A204.1 (cell line): Measurements from ENCODE around the gene ABCD1.
"Not testable (repeated sequence)": the region's sequence is repeated elsewhere in the genome, so short reads cannot be mapped to it uniquely, and the experiment has no call there.

Experiments
- FAIRE-seq: peaks from 2 replicates; lab custom pipeline; 2012; peaks lifted over from hg19 to GRCh38; lab: Jason Lieb, UNC

ABCD1 gene

GRCh38 chrX:153724252-153725038 is at the start of gene ABCD1, which contains the start of gene BCAP31:
Gene ABCD1 (plus strand): TSS chrX:153724856. CDS start chrX:153725267, 411 bp downstream.
Gene BCAP31 (minus strand): TSS chrX:153724387. CDS start chrX:153723244, 1,143 bp downstream.
- no peak for FAIRE-seq

GRCh38 chrX:153681175-153681574 is 43.5 kb upstream of the ABCD1 start:
- no peak for FAIRE-seq

GRCh38 chrX:153683486-153683885 is 41.2 kb upstream of the ABCD1 start:
- FAIRE-seq, result not testable (repeated sequence)

- FAIRE-seq, result no peak
Measured at GRCh38 chrX:153684467-153685155, 40.0 kb upstream of the ABCD1 start.

GRCh38 chrX:153685156-153685536 is 39.5 kb upstream of the ABCD1 start:
- FAIRE-seq, result no peak

DNA sequence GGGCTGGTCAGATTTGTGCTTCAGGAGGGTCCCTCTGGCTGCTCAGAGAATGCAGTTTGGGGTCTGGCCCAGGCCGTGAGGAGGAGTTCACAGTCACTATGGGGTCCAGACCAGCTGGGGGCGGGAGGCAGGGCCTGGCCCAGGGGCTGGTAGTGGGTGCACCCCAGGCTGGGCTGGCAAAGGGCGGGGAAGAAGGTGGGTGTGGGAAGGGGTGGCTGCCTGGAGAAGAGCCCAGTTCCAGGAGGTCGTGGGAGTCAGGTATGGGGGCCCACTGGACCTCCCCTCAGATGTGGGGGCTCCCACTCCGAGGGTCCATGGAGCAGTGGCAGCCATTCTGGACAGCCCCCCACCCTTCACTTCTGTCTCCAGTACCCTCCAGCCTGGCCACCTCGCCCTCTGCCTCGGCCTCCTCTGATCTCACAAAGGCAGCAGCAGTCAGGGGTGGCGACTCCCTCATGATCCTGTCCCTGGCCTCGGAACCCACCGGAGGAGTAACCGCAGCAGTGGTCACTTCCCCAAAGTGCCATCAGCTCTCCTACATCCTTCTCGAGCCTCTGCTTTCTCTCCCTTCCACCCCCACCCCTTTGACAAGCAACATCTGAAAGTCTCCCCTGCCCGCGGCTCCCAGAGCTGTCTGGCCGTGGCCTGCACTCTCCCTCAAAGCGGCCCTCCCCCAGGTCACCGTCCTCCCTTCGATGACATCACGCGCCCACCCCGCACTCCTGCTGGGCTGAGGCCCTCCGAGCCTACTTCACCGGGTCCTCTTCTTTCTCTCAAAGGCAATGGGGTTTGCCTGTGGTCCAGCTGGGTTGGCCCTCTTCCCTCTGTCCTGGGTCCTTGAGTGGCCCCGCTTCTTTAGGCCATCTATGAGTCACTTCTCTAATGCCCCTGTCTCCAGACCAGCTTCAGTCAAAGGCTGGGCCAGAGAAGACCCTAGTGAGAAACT is 38.6 kb upstream of the ABCD1 start:
- no peak for FAIRE-seq

DNA sequence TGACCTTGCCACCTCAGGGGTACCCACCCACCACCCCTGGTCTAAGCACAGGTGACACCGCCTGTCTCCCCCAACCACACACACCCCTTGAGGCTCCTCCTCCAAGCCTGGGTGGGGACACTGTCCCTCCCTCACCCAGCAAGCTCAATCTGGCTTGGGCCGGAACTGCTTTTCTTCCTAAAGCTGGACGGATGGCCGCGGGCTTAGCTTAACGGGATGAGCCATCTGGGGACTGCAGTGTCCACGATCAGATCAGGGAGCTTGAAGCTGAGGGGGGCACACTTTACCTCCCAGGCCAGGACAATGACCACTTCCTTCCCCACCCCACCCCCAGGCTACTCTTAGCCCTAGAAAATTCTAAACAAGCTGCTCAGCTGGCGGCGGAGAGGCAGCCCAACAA is 37.9 kb upstream of the ABCD1 start:
- FAIRE-seq, result no peak

- no peak for FAIRE-seq
Measured at GRCh38 chrX:153687121-153688039, 37.3 kb upstream of the ABCD1 start, which contains the start of gene SLC6A8. Gene SLC6A8 (plus strand): TSS chrX:153687926. CDS start chrX:153688575, 649 bp downstream.

GRCh38 chrX:153688071-153688470 is 36.6 kb upstream of the ABCD1 start:
- no peak for FAIRE-seq

DNA sequence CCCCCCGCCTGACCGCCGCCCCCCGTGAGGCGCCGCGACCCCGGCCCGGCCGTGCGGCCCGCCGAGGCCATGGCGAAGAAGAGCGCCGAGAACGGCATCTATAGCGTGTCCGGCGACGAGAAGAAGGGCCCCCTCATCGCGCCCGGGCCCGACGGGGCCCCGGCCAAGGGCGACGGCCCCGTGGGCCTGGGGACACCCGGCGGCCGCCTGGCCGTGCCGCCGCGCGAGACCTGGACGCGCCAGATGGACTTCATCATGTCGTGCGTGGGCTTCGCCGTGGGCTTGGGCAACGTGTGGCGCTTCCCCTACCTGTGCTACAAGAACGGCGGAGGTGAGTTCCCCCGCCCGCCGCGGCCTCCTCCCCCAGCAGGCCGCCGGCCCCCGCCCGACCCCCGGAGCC is 36.1 kb upstream of the ABCD1 start:
- no peak for FAIRE-seq

DNA sequence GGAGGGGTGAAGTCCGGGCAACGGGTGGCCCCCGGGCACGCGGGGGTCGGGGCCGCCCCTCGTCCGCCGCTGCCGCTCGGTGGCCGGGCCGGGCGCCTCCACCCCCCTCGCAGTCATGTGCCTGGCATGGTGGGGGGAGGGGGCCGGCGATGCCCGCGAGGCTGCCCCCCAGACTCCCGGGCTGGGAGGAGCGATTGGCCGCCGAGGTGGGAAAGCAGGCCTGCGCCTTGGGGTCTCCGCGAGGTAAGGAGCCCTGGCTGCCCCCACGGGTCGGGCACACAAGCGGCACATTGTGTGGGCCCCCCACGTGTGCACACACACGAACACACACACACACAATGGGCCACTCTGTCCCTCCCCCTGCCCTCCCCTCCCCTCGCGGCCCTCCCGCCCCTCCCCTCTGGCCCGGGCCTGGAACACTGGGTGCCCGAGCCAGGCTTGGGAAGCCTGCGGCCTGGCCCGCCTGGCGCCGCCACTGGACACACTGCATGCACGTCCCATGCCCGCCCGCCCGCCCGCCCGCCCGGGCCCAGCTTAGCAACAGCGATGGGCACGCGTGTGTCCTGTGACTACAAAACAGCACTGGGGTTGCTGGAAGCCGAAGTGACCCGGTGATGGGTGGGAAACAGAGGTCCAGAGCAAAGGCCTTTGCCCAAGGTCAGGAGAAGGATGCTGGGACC is 35.6 kb upstream of the ABCD1 start:
- FAIRE-seq, result no peak

DNA sequence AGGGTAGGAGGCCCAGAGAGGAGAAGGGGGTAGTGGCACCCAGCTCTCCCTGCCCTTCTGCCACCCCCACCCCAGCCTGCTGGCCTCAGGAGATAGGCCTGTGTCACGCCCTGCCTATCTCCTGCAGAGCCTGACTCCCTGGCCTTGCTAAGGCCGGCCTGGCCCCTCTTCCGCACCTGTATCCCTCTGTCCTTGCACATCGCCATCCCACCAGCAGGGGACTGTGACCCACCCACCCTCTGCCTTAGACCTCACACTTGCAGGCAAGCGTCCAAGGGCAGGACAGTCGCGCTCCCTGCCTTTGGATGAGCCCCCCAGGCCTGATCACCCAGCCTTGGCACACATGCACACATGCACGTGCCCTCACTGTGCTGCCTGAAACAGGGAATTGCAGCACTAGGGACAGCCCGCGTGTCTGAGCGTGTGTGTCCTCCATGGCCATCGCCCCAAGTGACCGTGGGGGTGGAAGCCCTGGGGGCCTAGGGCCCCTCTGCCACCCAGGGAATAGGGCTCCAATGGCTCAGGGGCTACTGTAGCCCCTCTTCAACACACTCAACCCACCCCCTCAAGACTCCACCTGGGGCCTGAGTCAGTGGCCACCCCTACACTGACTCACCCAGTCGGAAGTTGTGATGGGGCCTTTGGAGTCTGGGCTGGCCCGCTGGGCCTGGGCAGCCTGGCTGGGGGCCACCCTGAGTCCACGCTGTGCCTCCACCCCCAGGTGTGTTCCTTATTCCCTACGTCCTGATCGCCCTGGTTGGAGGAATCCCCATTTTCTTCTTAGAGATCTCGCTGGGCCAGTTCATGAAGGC is 34.8 kb upstream of the ABCD1 start:
- FAIRE-seq, result no peak

- FAIRE-seq, result no peak
Measured at GRCh38 chrX:153690466-153690865, 34.2 kb upstream of the ABCD1 start.

DNA sequence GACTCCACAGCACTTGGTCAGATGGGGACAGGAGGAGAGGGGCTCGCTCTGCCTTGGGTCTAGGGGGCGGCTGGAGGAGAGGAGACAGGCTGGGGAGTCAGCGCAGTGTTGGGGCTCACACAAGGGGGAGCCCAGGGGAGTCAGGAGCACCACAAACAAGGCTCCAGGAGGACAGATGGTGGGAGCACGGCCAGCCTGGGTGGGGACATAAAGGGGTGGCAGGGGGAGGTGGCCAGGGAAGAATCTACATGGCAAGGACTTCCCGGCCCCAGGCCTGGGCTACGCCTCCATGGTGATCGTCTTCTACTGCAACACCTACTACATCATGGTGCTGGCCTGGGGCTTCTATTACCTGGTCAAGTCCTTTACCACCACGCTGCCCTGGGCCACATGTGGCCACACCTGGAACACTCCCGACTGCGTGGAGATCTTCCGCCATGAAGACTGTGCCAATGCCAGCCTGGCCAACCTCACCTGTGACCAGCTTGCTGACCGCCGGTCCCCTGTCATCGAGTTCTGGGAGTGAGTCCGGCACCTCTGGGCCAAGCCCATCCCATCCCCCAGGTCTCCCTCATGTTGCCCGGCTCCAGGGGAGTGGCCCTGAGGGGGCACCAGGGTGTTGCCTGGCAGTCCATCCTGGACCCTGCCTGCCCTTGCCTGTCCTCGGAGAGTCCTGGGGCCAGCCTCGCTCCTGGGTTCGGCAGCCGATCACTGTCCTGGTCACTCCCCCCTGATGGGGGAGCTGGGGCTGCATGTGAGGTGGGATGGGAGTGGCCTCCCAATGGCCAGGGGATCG is 33.4 kb upstream of the ABCD1 start:
- FAIRE-seq, result not testable (repeated sequence)

DNA sequence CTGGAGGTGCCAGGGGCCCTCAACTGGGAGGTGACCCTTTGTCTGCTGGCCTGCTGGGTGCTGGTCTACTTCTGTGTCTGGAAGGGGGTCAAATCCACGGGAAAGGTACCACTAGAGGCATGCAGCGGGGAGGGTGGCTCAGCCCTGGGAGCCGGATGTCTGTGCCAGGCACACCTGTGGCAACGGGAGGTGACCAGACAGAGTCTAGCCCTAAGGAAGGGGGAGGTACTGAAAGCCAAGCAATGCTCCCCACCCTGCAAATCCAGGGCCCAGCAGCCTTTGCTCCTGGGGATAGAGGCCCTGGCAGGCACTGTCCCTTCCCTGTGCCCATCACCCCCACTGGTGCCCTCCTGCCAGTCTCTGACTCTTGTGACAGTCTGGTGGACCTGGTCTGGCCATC is 32.7 kb upstream of the ABCD1 start:
- FAIRE-seq, result no peak

GRCh38 chrX:153692611-153693156 is 32.0 kb upstream of the ABCD1 start:
- no peak for FAIRE-seq

GRCh38 chrX:153693216-153694086 is 31.2 kb upstream of the ABCD1 start:
- FAIRE-seq, result no peak

GRCh38 chrX:153694256-153694655 is 30.4 kb upstream of the ABCD1 start:
- FAIRE-seq, result not testable (repeated sequence)
